Stimulated activated CD4-positive, alpha-beta T cell treated with anti-CD3 and anti-CD28 coated beads, Interleukin-15, amount 100 ng/mL, for 1 hour (primary cell): ENCODE data around the gene DRICH1.
"Not testable (repeated sequence)": the region's sequence is repeated elsewhere in the genome, so short reads cannot be mapped to it uniquely, and the experiment has no call there.

Experiments used
- DNase-seq, 2 donors: peaks; one replicate each; pipeline ENCODE4 v3.0.0-alpha.2; 2020; ENCODE audit warnings: low read depth in 1 of 2, low spot score in 1 of 2

DRICH1 gene, protein sequence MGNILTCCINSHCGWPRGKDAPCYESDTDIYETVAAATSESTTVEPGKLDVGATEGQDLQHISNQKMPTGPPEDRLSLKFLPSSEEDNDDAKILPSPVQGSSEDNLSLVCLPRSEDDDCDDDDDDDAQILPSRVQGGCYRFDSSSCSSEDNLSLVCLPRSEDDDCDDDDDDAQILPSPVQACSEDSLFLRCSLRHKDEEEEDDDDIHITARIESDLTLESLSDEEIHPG

DNA sequence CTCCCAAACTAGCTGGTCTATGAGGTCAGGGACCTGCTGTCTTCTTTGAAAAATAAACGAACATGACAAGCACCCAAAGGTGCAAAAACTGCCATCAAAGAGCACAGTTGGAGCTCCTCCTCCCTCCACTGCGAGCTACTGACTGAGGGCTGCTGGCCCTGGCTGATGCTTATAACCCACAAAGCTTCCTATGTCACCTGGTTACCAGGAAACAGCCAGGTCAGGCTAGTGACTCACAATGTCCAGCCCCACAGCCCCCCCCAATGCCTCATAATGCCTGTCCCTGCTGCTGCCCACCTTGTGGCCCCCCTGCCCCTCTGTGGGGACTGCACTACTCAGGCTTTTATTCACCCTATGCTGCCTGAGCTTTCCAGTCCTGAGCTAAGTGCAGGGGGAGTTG lies at the start of gene DRICH1:
TSS of gene DRICH1 (minus strand) at position 144 of the 400 bp plus-strand sequence. CDS start 298 bp downstream, outside the sequence.
- DNase-seq, result no peak

DNA sequence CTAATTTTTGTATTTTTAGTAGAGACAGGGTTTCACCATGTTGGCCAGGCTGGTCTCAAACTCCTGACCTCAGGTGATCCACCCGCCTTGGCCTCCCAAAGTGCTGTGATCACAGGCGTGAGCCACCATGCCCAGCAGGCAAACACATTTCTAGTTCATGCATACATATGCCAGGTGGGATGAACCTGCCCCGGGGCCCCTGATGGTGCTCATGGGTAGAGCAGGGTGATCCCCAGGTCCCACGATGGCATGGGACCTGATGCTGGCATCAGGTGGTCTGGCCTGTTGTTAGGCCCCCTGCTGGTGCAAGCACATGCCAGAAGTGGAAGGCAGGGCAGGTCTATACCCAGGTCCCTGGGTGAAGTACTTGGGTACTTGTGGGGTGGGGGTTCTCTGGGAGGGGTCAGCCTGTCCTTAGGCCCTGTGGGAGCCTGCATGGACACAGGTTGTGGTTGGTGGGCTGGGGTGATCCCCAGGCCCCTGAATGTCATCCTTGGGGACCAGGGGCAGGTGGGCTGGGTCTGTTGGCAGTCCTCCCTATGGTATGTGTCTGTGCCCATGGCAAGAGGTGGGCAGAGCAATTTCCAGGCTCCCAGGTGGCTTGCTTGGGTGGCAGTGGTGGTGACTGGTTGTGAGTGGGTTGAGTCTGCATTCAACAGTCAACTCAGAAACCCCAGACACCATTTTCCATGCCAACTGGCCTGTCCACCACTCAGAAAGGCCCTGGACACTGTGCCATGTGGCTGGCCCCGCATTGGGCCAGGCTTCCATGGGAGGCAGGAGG lies 49.1 kb upstream of the DRICH1 start:
- DNase-seq, result no peak

DNA sequence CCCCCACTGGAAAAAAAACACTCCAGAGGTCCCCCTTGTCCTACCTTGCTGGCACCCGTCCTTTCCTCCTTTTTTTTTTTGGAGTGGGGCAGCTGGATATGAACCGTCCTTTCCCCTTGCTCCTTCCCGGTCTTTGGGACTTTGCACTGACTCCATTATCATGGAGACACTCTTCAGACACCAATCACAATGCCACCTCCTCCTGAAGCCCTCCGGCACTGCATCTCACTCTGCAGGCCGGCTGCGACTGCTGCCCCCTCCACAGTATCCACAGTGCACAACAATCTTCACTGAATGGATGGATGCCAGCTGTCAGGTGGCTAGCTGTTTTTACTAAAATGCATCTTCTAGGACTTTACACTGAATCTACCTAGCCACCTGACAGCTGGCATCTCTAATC lies 46.0 kb upstream of the DRICH1 start:
- no peak for DNase-seq

DNA sequence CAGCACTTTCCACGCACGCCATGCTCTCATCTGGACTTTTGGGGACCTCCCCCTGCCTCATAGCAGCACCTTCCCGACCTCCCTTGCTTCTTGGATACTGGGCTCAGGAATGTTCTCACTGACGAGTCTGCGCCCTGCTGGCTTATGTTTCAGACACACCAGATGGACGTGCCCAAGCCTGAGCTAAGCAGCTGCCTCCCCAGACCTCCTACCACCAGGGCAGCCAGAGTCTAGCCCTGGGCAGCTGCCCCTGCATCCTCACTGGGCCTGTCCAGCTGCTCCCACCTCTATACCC lies 45.5 kb upstream of the DRICH1 start:
- no peak for DNase-seq

DNA sequence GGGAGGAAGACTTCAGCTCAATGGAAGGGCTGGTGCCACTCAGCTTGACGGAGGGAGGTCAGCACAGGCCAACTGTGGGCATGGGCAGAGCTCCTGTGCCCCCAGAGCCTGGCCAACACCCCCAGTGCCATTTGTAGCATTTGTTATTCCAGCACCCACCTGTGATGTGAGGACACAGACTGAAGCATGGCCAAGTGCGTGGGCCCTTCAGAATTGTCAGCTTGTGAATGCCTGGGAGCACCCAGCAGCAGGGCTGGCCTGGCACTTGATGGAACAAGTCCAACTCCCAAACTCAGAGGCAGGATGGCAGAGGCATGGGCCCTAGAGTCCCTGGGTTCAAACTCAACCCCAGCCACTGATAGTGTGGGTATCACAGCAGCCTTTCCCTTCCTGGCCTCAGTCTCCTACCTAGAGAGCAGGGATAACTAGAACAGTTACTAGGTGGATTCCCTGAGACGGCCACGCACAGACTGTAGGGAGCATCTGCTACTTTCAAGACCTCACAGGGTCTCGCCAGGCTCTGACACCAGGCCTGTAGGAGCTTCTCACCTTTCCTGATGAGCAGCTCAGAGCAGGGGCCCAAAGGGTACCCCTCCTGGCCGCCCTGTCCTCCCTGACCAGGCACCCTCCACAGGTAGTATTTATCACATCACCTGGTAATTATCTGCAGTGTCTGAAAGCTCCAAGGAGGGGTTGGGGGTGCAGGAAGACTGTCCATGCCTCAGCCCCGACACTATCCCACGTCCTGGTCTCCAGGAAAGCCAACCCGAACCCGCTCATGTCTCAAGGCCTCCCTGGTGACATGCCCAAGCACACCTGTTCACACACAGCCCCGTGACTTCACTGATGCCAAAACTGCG lies 45.0 kb upstream of the DRICH1 start:
- DNase-seq, result not testable (repeated sequence)

DNA sequence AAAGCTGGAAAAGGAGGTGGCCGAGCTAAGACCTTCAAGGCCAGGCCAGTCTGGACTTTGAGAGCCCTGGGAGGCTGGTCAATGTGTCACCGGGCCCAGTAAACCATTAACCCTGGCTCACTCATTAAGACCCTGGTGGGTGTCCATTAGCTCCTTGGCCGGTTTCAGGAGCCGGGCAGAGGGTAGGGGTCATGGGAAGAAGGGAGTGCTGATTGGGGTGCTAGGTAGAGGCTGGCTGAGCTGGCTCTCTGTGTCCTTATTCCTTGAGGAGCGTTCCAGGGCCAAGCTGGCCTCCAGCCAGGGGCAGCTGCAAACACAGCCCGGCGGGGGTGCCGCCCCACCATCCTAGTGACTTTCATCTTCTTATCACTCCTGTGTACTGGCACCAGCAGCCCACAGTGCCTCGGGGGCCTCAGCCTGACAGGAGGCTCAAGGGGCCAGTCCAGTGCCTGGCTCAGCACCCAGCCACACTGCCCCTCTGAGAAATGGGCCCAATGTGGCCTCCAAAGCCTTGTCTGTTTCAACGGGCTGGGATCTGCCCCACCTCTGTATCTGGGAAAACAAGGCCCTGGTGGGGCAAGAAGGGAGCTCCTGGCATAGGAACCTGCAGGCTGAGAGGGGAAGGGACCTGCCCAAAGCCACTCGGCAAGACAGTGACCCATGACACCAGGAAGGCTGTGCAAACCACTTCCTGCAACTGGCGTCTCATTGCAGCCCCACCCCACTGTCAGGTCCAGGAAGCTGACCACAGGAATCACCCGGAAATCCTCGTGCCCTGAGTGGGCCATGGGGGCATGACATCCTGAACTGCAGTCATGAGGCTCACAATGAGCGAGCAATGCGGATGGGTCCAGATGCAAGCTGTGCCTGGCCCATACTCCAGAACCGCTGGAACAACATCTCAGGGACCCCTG lies 43.6 kb upstream of the DRICH1 start:
- DNase-seq, result no peak

DNA sequence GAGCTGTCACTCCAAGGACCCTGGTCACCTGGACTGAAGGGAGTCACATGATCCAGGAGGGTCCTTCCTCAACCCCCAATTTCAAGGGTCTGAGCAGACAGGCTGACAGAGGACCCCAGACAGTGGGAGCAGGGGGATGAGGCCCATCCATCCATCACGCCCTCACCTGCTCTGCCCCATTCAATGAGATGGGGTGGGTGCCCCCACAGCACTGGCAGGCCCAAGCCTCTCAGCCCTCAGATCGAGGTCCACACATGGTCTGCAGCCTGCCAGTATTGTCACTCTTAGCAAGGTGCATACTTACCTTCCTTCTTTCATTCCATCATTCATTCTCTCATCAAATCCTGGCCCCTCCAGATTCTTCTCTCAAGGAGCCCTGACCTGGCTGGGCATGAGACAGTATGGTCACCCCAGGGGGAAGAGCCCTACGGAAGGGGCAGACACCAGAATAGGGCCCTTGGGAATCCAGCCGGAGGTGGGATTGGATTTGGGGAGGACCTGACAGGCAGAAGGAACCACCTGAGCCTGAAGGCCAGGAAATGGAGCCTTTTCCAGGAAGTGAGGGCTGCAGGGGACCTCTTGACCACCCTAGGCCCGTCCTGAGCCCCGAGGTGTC lies 42.9 kb upstream of the DRICH1 start:
- not testable (repeated sequence) for DNase-seq

DNA sequence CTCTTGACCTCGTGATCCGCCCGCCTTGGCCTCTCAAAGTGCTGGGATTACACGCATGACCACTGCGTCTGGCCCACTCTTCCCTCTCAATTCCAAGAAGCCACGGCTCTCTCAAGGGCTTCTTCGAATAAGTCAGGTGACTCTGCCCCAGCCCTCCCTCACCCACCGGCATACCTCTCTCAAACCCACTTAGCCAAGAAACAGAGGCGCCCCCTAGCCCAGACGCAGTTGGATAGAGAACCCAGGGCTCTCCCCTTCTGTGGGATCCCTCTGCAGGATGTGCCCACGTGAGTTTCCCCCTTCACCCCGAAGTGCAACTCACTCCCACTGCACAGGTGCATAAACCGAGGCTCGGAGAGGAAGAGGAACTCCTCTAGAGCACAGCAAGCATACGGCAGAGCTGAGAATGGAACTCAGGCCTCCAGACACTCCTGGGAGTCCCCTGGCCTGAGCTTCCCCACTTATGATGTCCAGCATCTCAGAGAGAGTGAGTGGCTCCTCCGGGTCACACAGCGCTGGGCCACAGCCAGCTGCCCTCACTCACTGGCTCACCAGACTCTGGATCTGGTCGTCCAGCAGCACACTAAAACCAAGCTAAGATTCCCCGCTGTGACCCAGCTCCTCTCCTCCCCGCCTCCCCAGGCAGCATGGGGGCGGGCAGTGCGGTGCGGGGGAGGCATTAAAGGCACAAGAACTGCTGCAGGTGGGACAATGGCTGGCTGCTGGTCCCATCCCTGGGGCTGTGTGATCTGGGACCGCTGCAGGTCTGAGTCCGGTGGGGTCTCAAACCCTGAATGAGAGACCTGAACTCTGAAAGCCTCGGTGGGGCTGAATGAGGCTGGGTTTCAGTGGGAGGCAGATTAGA lies 41.9 kb upstream of the DRICH1 start:
- no peak for DNase-seq

DNA sequence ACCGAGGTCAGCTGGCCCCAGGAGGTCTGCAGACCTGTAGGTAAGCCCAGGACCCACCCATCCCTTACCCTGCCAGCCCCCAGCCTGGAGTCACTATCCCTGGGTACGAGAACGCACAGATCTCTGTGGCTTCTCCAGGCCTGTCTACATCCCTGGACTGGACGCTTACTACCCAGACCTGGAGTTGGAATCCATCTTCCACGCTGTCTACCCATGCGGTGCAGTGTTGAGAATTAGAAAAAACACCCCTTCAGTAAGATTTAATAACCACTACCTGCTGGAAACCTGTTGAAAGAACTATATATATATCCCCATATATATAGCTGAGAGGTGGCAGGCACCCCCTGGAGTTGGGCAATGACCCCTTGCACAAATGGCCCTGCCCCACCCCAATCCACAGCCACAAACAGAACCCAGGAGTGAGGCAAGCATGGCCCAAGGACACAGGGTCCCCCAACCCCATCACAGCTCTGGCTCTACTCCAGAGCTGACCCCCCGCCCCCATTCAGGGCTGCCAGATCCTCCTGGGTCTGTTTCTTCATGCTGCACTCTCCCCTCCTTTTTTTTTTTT lies 41.0 kb upstream of the DRICH1 start:
- no peak for DNase-seq

DNA sequence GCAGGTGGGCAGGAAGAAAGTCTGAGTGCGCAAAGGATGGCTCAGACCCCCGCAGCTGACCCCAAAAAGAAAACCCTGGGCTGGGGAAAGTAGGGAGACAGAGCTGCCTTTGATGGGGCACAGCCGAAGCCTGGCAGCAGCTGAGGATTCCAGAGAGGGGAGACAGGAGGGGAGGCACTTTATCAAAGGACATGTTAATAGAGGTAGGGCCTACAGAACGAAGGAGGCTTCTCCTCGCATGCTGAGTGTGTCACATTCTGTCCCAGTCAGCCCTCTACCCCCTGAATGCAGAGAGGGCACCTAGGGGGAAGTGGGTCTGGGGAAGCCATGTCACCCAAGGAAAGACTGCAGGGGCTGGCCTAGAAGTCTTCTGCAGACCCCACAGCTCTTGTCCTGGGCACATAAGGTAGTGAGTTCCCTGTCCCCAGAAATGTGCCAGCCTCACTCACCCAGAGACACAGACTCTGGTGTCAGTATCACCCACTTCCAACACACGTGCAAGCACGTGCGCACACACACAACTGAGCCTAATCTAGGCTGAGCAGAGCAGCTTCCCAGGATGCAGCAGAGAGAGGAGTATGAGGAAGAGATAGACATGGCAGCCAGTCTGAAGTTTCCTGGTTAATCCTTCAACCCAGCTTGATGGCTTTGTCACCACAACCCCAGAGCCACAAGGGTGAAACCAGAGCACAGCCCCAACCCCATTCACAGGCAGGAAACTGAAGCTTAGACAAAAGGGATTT lies 40.4 kb upstream of the DRICH1 start:
- DNase-seq, result not testable (repeated sequence)

DNA sequence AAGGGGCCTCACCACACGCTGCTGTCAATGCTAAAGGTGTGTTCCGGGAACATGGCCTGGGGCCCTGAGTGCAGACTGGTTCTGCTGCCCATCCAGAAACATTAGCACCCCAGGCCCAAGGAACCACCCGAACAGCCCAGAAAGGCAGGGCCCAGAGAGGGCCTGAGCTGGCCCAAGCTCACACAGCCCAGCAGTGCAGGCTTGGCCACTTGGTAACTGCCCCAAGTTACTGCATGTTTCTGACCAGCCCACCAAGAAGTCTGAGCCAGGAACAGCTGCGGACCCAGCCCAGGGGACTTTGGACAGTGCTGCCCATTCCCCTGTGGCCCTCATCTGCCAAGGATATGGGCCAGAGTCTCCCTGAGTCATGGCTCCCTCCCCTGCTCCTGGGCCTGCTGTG lies 39.3 kb upstream of the DRICH1 start:
- DNase-seq, result not testable (repeated sequence)

DNA sequence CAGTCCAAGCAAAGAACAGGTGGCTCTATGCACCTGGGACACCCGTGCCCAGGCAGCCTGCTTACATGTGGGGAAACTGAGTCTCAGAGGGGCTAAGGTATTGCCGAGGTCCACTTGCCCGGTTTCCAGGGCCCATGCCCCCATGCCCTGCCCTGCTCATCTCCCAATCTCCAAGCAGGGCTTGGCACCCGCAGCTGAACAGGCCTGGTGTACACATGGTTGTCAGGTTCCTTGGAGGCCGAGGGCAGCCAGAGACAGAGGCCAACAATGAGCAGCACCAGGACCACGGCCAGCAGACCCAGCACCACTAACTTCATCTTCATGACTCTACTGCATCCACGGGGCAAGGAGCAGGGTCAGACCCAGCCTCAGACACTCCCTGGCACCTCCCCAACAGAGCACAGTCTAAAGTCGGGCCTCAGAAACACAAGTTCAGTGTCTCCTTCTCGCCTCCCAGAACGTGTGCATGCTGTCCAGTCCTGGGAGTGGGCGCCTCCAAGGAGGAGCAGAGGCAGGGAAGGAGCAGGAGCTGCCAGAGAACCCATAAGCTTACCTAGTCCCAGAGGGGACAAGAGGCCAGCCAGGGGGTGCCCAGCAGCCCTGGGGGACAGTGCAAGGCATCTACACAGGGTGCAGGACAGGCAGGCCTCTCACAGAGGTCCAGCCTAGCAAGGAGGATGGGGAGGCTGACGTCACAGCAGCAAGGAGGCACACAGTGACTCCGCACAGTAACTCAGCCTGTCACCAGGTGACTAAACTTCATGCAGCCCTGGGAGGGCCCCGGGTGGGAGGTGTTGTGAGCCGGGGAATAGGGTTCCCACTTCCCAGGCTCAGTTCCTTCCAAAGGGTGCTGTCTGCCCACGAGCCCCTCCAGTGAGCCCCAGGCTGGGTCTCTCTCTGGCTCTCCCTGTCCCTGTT lies 38.5 kb upstream of the DRICH1 start:
- DNase-seq, result no peak

DNA sequence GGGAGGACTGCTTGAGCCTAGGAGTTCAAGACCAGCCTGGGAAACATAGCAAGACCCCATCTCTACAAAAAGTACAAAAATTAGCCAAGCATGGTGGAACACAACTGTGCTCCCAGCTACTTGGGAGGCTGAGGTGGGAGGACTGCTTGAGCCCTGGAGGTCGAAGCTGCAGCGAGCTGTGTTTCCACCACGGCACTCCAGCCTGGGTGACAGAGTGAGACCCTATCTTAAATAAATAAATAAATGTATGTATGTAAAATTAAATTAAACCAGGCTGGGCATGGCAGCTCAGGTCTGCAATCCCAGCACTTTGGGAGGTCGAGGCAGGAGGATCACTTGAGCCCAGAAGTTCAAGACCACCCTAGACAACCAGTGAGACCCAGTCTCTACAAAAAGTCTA lies 28.3 kb upstream of the DRICH1 start:
- DNase-seq, result not testable (repeated sequence)

DNA sequence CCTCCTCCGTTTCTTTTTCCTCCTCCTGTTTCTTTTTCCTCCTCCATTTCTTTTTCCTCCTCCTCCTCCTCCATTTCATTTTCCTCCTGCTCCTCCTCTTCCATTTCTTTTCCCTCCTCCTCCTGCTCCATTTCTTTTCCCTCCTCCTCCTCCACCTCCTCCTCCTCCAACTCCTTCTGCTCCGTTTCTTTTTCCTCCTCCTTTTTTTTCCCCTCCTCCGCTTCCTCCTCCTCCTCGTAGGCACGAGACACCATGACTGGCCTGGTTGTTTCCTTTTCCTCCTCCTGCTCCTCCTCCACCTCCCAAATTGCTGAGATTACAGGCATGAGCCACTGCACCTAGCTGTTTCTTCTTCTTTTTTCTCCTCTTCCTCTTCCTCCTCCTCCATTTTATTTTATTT lies 25.6 kb upstream of the DRICH1 start:
- DNase-seq, result no peak

DNA sequence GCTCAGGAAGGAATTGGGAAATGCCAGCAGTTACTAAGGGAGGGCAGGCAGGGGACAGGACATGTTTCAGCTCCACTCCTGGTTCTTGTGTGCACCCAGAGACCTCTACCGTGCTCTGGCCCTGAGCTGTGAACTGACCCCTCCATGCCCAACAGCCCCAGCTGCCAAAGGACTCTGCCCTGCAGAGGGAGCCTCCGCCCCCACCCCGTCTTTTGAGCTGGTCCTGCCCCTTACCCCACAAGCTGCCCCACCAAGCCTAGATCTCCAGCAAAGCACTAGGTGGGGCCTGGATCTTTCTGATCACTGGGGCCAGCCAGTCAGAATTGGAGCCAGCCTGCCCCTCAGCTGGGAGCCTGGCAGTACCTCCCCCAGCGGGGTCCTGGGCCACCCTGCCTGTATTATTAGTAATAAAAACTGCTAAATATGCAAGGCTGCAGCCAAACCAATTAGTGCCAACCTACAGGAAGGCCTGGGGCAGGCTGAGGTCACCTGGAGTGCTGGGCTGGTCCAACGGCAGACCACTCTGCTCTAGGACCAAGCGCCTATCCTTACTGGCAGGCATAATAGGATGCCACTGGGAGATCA lies 23.9 kb upstream of the DRICH1 start:
- no peak for DNase-seq

DNA sequence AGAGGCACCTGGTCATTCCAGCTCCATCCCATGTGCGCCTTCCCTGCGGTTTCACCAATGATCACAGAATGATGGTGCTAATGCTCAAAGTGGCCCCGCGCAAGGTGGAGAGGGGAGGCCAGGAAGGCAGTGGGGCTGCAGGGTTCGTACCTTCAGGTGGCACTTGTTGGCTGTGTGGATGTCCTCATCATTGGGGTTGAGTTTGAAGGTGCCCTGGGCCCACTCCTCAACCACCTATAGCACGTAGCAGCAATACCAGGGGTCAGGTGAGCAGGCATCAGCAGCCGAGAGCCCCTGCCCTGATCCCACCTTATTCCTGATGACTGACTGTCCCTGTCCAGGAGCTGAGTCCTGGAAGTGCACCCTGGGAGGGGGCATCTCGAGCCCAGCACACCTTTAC lies 20.6 kb upstream of the DRICH1 start:
- no peak for DNase-seq

DNA sequence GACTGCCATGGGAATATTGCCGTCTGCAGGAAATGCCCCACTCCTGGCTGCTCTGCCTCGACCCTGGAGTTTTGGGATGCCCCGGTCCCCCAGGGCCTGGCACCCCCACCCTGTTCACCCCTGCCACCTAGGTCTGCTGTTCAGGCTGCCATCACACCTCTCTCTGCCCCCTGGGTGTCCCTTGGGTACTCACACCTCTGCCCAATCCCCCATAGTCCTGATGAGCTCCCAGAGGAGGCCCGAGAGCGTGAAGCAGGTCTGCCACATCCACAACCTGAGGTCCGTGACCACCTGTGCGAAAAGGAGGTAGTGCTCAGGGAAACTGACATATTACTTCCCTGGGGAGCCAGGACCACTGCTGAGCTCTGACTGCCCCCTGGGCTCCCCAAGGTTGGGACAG lies 20.2 kb upstream of the DRICH1 start:
- no peak for DNase-seq
